Stimulated activated CD8-positive, alpha-beta memory T cell treated with anti-CD3 and anti-CD28 coated beads, Interleukin-15, amount 100 ng/mL, for 48 hours (primary cell): ENCODE data around the gene BBS9.

Experiments
- DNase-seq, 2 donors: peaks; one replicate each; pipeline ENCODE4 v3.0.0-alpha.2; 2020; ENCODE audit warnings: low read depth in 2 of 2

Gene BBS9

DNA sequence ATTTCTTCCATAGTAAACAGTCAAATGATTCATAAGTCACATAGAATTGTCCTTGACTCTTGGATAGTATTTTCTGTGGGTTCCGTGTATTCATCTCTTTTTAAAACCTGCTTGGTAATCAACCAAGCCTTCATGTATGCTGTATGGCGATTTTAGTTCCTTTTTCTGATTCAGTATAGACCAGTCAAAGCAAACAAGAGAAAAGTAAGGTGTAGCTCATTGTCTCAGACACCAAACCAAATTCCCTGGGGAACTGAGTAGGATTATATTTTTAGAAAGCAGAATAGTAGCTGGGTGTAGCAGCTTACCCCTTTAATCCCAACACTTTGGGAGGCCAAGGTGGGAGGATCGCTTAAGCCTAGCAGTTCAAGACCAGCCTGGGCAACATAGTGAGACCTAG lies 240.5 kb downstream of the BBS9 start:
- no peak for DNase-seq

DNA sequence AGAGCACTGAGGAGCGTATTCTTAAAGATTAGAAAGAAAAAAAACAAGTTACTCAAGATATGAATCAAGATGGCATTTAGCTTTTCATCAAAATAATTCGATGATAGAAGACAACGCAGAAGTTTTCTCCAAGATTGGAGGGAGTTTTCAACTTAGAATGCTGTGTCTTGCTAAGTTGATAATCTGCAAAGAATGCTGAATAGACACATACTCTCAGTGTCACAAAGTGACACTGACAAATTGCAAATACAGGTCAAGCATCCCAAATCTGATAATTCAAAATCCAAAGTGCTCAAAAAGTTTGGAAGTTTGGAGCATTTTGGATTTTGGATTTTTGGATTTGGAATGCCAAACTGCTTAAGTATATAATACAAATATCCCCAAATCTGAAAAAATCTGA lies 243.8 kb downstream of the BBS9 start:
- no peak for DNase-seq

DNA sequence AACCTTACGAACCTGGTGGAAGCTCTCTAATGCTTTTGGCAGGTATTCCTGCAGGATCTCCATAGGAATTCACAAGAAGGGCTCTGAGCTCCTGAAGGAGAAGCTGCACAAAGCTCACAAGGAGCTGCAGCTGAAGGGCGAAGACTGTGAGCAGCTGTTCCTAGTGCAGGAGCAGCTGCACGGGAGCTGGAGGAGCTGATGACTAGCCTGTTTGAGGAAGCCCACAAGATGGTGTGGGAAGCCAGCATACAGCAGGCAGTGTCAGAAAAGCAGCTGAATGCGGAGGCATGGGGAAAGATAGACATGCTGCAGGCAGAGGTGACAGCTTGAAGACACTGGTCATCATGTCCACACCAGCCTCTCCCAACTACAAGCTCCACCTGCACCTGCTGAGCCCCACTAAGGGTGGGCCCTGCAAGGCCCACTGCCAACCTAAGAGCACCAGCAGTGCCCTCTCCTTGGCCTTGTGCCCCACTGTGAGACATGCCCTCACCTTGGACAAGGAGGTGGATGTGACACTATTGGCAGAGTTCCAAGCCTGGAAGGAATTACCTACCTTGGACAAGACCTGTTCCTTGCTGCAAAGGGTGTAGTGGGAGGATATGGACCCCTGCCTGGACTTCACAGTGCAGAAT lies 250.6 kb downstream of the BBS9 start:
- DNase-seq: no peak

DNA sequence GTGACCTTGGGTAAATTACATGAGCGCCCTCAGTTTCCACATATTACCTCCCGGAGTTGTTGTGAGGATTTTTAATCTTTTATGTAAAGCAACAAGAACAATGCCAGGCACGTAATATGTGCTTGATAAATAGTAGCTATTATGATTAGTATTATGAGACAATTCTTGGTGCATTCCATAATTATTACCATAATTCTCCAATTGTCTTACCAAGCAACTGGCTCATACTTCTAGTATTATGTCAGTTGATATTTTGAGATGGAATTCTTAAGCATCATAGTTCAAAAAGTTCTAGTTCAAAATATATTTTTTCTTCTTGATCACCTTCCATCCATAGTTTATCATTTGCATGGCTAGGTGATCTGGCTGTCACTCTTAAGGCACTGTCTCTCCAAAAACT lies 259.0 kb downstream of the BBS9 start:
- DNase-seq: no peak

GRCh38 chr7:33392148-33392547 lies 262.8 kb downstream of the BBS9 start:
- DNase-seq: no peak

- DNase-seq: no peak
Observed at GRCh38 chr7:33393770-33394169, 264.4 kb downstream of the BBS9 start.

- DNase-seq: no peak
Observed at GRCh38 chr7:33395340-33395739, 266.0 kb downstream of the BBS9 start.

DNA sequence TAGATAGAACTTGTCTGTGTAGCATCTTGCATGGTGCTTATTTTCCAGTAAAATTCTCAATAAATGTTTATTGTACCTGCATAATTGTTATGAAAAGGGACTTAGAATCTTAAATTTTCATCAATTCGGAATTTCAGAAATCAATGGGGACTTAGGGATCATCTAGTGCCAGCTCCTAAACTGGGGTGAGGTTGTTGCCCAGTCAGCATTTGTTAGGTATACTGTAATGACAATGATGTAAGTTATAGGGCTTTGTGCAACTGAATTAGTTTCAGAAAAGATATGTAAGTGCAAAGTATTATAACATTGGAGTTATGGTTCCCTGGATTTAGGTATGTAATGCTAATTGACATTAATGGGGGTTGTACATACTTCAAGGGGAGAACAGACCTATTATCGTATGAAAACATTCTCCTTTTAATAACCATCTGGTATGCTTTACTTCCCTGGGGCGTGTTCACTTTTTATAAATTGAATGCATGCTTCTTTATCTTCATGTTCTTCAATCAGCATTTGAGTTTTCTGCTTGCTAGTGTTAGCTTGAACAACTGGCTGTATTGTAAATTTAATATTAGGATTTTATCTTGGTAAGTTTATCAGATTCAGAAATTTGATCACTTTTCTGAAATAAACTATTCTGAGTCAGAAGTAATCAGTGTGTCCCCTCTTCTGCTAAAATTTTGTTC lies 270.3 kb downstream of the BBS9 start:
- no peak for DNase-seq

DNA sequence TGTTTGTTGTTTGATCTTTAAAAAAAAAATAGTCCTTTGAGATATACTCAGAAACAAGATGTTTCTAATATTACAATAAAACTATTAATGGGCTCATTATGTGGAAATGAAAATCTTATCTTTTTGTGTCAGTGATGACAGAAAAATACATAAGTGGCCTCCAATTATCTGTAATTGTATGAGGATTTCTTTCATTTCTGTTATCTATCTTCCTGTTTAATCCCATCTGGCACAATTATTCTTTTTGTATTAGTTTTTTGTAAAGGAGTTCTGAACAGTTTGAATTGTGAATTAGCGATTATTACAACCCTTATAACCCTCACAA lies 270.8 kb downstream of the BBS9 start:
- no peak for DNase-seq

DNA sequence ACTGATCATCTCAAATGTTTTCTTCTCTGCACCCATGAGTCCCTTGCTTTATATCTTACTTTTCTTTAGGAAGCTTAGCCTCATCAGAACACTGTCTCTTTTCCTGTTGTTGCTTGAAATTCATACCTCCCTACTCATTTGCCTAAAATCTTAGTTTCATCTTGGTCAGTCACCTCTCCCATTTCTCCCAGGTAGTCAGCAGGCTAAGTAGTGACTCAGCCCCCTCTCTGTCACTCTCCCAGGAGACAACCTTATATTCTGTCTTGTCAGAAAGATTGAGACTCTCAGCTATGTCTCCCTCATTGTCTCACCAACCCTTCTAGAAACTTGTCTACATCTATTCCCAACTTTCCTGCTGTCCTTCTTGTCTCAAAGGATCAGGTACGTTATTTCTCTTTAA lies 280.9 kb downstream of the BBS9 start:
- DNase-seq: no peak

GRCh38 chr7:33411020-33411419 lies 281.7 kb downstream of the BBS9 start:
- DNase-seq: no peak

GRCh38 chr7:33412331-33412730 lies 283.0 kb downstream of the BBS9 start:
- DNase-seq: no peak

- no peak for DNase-seq
Observed at GRCh38 chr7:33418251-33418701, 288.9 kb downstream of the BBS9 start.

DNA sequence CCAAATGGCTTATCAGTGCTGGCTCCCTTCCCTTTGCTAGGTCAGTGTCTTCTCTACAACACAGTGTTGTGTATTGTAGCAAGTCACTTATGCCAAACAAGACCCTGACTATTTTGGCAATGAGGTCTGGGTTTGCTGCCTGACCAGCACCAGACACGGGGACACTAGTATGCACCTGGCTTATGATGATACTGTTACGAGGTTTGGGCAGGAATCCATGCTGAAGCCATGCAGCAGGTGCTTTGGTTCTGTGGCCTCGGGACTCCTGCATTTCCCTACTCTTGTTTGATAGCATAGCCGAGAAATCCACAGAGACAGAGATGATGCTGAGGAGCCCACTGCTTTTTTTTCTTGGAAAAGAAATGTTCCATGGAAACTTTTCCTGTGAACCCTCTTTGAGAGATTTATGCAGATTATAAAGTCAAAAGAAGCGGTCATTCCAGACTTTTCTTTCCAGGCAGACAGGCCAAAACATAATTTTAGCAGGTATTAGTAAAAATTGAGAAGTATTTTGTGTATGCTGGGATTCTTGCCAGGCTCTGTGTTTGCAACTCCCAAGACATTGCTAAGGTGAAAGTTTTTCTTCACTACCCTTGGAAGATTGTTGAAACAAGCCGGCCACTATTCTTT lies 291.1 kb downstream of the BBS9 start:
- no peak for DNase-seq

- DNase-seq: no peak
Observed at GRCh38 chr7:33421429-33421828, 292.1 kb downstream of the BBS9 start.

- DNase-seq: no peak
Observed at GRCh38 chr7:33422141-33422540, 292.8 kb downstream of the BBS9 start.

GRCh38 chr7:33422825-33423645 lies 293.7 kb downstream of the BBS9 start:
- no peak for DNase-seq

DNA sequence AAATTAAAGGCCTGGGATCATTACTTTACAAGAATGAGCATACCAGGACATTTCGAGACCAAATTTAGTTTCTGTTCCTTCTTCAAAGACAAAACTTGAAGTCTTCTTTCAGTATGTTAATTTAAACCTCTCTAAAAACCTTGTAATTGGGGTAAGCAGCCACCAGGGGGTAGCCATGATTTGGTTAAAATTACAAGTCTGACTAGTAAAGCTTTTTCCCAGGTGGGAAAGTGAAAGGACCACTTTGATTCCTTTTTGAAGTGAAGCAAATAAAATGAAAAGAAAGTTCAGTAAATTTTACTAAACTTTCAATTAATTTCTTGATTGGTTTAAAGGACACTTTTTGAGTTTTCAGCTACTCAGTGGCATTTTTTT lies 294.3 kb downstream of the BBS9 start:
- no peak for DNase-seq

DNA sequence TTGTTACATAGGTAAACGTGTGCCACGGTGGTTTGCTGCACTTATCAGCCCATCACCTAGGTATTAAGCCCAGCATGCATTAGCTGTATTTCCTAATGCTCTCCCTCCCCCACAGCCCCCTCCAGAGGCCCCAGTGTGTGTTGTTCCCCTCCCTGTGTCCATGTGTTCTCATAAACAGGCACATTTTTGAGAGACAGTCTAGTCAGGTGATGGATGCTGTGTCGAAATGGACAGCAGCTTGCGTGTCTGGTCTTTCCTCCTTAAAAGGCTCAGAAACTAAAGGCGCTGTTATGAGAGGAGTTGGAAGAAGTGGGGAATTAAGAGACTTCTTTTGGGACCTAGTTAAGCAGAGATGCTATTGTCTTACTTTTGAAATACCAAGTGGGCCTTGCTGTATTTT lies 296.0 kb downstream of the BBS9 start:
- no peak for DNase-seq

- DNase-seq: no peak
Observed at GRCh38 chr7:33425929-33426678, 296.7 kb downstream of the BBS9 start.

- DNase-seq: no peak
Observed at GRCh38 chr7:33428415-33428814, 299.1 kb downstream of the BBS9 start.

- DNase-seq: no peak
Observed at GRCh38 chr7:33431543-33431942, 302.2 kb downstream of the BBS9 start.
